Omental fat pad (tissue), 4 donors: Measurements from ENCODE around the gene OR51D1. TPM values are rescaled to one million over a fixed set of nuclear protein-coding genes. Genes with fewer than 3 reads are reported as not detected.

Experiments used
- ATAC-seq: fragments of 150-250 bp; one replicate; pipeline ENCODE4 v1.9.1; 2016; ENCODE audit warnings: mild to moderate bottlenecking, moderate library complexity; ENCODE audit not compliant: low FRiP score
- DNase-seq: peaks from one replicate; pipeline ENCODE4 v3.0.0-alpha.2; 2019; ENCODE audit warnings: low spot score
- CTCF ChIP-seq, 3 donors: fragments of 450-650 bp; IDR thresholded peaks; one replicate each; pipeline ENCODE4 v1.5.1; 2016 to 2017; ENCODE audit warnings: antibody characterized with exemption in 3 of 3, mild to moderate bottlenecking in 3 of 3, moderate library complexity in 2 of 3
- total RNA-seq, 4 donors: library from RNA; depleted of rRNA; stranded (reverse); fragments of >200 nt; gene quantifications; one replicate each; pipeline ENCODE4 v1.1.0, GENCODE V29; 2016

Gene OR51D1
- total RNA-seq, 4 donors from 2014 or later, result not detected

- no peak for DNase-seq
- no peak for ATAC-seq
- TF ChIP-seq CTCF (IDR thresholded peaks at IDR 0.05), result no peak
Observed at GRCh38 chr11:4636136-4636535, 1.1 kb upstream of the OR51D1 start.

- DNase-seq (no peak), ATAC-seq (no peak)
- TF ChIP-seq CTCF (IDR thresholded peaks at IDR 0.05), result no peak
Observed at GRCh38 chr11:4637662-4638047, 378 bp downstream of the OR51D1 start.

- no peak for DNase-seq
- no peak for ATAC-seq
- TF ChIP-seq CTCF (IDR thresholded peaks at IDR 0.05), result no peak
Observed at GRCh38 chr11:4639931-4640330, 2.7 kb downstream of the OR51D1 start.

- no peak for ATAC-seq
Observed at GRCh38 chr11:4641501-4641900, 4.2 kb downstream of the OR51D1 start.

GRCh38 chr11:4642043-4642442 is 4.8 kb downstream of the OR51D1 start:
- DNase-seq, result no peak
- ATAC-seq, result no peak
- no peak for TF ChIP-seq CTCF (IDR thresholded peaks at IDR 0.05)

More at GRCh38 chr11:4641501-4641900, 4.2 kb downstream of the OR51D1 start:
- TF ChIP-seq CTCF (IDR thresholded peaks at IDR 0.05), result no peak
- DNase-seq, result no peak

GRCh38 chr11:4643076-4643475 is 5.8 kb downstream of the OR51D1 start:
- DNase-seq (no peak), ATAC-seq (no peak)

More at GRCh38 chr11:4643076-4643475, 5.8 kb downstream of the OR51D1 start:
- TF ChIP-seq CTCF (IDR thresholded peaks at IDR 0.05), result no peak
